ENCODE results near the gene ZNF892. TPM values are rescaled to one million over a fixed set of nuclear protein-coding genes. Genes with fewer than 3 reads are reported as not detected.

The ZNF892 gene
- total RNA-seq, 1 donor from 2014 or later, result 6.7 TPM

DNA sequence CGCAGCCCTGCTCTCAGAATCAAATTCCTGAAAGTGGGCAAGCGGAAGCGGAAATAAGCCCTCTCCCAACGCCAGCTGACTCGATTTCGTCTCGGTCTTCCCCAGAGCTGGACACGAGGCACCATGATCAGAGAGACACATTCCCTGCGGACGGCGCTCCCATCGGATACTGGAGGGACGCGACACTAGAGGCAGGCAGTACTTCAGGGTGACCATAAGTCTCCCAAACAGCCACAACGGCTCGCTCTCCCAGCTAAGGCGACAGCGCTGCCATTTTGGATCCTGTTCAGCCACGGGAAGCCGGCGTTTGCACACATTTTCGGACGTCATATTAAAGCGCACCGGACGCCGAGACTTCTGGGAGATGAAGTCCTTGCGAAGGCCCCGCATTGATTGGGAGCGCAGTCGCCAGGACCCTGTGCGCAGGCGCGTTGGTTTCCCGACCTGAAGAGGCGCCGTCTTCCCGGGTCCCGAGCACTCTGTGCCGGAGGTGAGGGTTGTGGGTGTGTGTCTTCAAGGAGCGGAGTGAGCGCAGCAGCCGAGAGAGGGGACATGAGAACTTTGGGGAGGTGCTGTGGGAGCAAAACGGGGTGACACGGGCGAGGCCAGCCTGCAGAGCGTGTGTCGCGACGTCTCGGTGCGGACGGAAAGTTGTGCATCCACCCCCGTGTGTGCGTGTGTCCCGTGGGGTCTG, 41.8 kb upstream of the ZNF892 start, which contains the start of gene ZNF2:
TSS of gene ZNF2 (plus strand) at position 439 of the 694 bp plus-strand sequence. CDS start 10,418 bp downstream, outside the sequence.
- H3K4me3 ChIP-seq (ENCODE audit: low read depth, low read length), result peak within 1 kb of the TSS; percentile 76
- TF ChIP-seq, protein P1, sequence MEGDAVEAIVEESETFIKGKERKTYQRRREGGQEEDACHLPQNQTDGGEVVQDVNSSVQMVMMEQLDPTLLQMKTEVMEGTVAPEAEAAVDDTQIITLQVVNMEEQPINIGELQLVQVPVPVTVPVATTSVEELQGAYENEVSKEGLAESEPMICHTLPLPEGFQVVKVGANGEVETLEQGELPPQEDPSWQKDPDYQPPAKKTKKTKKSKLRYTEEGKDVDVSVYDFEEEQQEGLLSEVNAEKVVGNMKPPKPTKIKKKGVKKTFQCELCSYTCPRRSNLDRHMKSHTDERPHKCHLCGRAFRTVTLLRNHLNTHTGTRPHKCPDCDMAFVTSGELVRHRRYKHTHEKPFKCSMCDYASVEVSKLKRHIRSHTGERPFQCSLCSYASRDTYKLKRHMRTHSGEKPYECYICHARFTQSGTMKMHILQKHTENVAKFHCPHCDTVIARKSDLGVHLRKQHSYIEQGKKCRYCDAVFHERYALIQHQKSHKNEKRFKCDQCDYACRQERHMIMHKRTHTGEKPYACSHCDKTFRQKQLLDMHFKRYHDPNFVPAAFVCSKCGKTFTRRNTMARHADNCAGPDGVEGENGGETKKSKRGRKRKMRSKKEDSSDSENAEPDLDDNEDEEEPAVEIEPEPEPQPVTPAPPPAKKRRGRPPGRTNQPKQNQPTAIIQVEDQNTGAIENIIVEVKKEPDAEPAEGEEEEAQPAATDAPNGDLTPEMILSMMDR (IDR thresholded peaks at IDR 0.05; ENCODE audit: insufficient read depth, low read length, poor library complexity, severe bottlenecking), result peak; percentile 5
- H3K27me3 ChIP-seq (ENCODE audit: control insufficient read depth, insufficient read depth, low read length), result no peaks in the 10 kb centered on the region
- H3K36me3 ChIP-seq (ENCODE audit: control insufficient read depth, insufficient read depth, low read length), result no peaks in the 10 kb centered on the region
- peak; percentile 97 for DNase-seq (ENCODE audit: low read depth)

DNA sequence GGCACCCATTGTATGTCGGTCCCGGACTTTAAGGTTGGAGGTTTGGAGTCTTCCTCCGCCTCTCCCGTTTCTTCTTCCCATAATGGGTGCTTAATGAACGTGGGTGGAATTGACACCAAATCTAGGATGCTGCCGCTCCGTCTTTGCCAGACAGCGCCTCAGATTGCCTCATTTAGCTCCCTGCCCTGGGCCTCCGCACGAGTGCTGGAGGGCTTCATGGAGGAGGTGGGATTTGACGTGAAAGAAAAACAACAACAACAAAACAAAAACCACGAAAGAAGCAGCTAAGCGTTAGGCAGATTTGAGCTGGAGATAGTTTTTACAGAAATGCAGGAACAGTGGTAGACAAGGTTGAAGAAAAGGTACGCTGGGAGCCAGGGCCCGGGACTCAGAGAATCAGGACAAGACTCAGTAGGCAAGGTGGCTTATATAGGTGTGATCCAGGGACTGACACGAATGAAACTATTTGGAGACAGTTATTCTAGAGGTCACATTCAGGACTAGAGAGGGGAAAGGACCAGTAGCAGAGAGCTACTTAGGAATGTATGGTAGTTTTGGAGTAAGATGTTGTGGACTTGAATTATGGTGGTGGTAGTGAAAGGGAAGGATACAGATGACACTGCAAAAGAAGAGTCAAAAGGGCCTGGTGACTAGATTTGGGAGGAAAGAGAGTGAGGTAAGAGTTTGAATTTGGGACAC, 41.1 kb upstream of the ZNF892 start:
- TF ChIP-seq, protein P1 (IDR thresholded peaks at IDR 0.05; ENCODE audit: insufficient read depth, low read length, poor library complexity, severe bottlenecking), result no peak
- Histone ChIP-seq H3K4me3 (ENCODE audit: low read depth, low read length) (peak overlapping the region; percentile 76), H3K36me3 (ENCODE audit: control insufficient read depth, insufficient read depth, low read length) (no peaks in the 10 kb centered on the region), H3K27me3 (ENCODE audit: control insufficient read depth, insufficient read depth, low read length) (no peaks in the 10 kb centered on the region)
- DNase-seq (ENCODE audit: low read depth), result no peak

- TF ChIP-seq, protein P1 (IDR thresholded peaks at IDR 0.05; ENCODE audit: insufficient read depth, low read length, poor library complexity, severe bottlenecking), result no peak
Measured at GRCh38 chr2:95171902-95172301, 35.4 kb upstream of the ZNF892 start.

DNA sequence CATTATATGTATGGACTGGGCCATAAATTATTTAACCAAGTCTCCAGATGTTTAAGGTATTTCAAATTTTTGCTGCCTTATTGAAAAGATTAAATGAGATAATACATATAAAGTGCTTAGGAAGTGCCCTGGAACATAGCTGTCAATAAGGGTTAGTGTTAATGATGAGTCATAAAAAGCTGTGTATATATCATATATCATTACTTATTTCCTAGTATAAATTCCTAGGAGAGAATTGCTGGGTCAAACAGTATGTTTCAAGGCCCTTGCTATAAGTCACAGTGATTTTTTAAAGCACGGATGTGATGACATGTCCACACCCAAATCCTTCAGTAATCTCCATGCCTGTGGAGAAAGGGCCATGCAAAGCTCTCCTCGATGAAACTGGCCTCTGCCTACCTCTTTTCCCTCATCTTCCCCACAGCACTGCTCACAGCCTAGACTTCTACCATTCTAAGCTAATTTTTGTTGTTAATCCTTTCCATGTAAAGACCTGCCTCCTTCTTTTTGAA, 33.2 kb upstream of the ZNF892 start:
- no peak for DNase-seq (ENCODE audit: low read depth)
- TF ChIP-seq, protein P1 (IDR thresholded peaks at IDR 0.05; ENCODE audit: insufficient read depth, low read length, poor library complexity, severe bottlenecking), result no peak
- Histone ChIP-seq H3K4me3 (ENCODE audit: low read depth, low read length) (no peak overlapping the region), H3K36me3 (ENCODE audit: control insufficient read depth, insufficient read depth, low read length) (no peaks in the 10 kb centered on the region), H3K27me3 (ENCODE audit: control insufficient read depth, insufficient read depth, low read length) (no peaks in the 10 kb centered on the region)

More at GRCh38 chr2:95171902-95172301, 35.4 kb upstream of the ZNF892 start:
- no peaks in the 10 kb centered on the region for H3K27me3 ChIP-seq (ENCODE audit: control insufficient read depth, insufficient read depth, low read length)
- H3K4me3 ChIP-seq (ENCODE audit: low read depth, low read length), result no peak overlapping the region
- no peaks in the 10 kb centered on the region for H3K36me3 ChIP-seq (ENCODE audit: control insufficient read depth, insufficient read depth, low read length)
- no peak for DNase-seq (ENCODE audit: low read depth)

DNA sequence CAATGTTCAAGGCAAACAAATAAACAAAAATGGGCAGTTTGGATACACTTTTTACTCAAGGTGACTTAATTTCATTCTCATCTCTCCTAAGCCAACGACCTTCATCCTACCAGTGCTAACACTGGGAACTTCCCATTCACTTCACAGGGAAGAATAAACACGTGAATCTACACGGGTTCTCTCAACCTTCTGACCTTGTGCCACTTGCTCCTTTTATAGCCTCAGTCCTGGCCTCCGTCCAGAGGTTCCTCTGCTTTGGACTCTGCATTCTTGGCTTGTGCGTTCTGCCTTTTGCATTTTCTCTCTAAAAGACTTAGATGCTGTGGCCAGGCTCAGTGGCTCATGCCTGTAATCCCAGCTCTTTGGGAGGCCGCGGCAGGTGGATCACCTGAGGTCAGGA, 27.9 kb upstream of the ZNF892 start:
- TF ChIP-seq, protein P1 (IDR thresholded peaks at IDR 0.05; ENCODE audit: insufficient read depth, low read length, poor library complexity, severe bottlenecking), result no peak
- peaks cover 3% of the 10 kb centered on the region for H3K36me3 ChIP-seq (ENCODE audit: control insufficient read depth, insufficient read depth, low read length)
- no peak for DNase-seq (ENCODE audit: low read depth)
- H3K4me3 ChIP-seq (ENCODE audit: low read depth, low read length), result no peak overlapping the region
- no peaks in the 10 kb centered on the region for H3K27me3 ChIP-seq (ENCODE audit: control insufficient read depth, insufficient read depth, low read length)

Data from kidney epithelial cell (primary cell).